ENCODE measurements around the gene NPAS3. TPM values are rescaled to one million over a fixed set of nuclear protein-coding genes. Genes with fewer than 3 reads are reported as not detected.
A peak's percentile ranks its signal among the peaks of the same experiment; 100 is the strongest.

NPAS3 gene
- total RNA-seq, 1 donor from 2014 or later: 6.1 TPM

- peaks cover 22% of the 10 kb centered on the region for H3K4me1 Mint-ChIP-seq (ENCODE audit: low read depth)
Measured at GRCh38 chr14:33810308-33810707, 871.6 kb downstream of the NPAS3 start.

DNA sequence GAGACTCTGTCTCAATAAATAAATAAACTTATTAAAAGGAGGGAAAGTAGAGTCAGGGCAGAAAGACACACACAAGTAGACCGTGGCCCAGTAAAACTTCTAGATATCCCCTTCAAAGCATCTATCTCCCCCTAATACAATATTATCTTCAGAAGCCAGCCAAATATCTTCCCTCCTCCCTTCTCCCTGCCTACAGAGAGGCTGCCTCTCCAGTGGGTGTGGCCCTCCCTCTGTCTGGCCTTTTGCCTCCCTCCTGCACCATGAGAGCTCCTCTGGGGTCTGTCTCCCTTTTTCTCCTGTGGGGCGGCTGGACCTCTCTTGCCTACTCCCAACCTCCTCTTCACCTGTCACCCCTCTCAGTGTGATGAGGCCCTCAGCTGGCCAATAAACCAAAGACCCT is 873.0 kb downstream of the NPAS3 start:
- peaks cover 22% of the 10 kb centered on the region for H3K4me1 Mint-ChIP-seq (ENCODE audit: low read depth)
- no peak overlapping the region for H3K27ac Mint-ChIP-seq
- no peaks in the 10 kb centered on the region for H3K36me3 Mint-ChIP-seq (ENCODE audit: insufficient read depth)
- TF ChIP-seq CTCF (IDR thresholded peaks at IDR 0.05; ENCODE audit: unreplicated experiment): no peak
- H3K27me3 Mint-ChIP-seq: peaks cover 7% of the 10 kb centered on the region
- H3K9me3 Mint-ChIP-seq (ENCODE audit: low read depth): no peaks in the 10 kb centered on the region
- DNase-seq (ENCODE audit: low spot score, unreplicated experiment): no peak
- no peak overlapping the region for H3K4me3 Mint-ChIP-seq (ENCODE audit: low read depth)

More at GRCh38 chr14:33810308-33810707, 871.6 kb downstream of the NPAS3 start:
- TF ChIP-seq CTCF (IDR thresholded peaks at IDR 0.05; ENCODE audit: unreplicated experiment): no peak
- Mint-ChIP-seq H3K27ac (peak overlapping the region; percentile 56), H3K9me3 (ENCODE audit: low read depth) (no peaks in the 10 kb centered on the region), H3K27me3 (peaks cover 7% of the 10 kb centered on the region), H3K4me3 (ENCODE audit: low read depth) (no peak overlapping the region), H3K36me3 (ENCODE audit: insufficient read depth) (no peaks in the 10 kb centered on the region)
- no peak for DNase-seq (ENCODE audit: low spot score, unreplicated experiment)

DNA sequence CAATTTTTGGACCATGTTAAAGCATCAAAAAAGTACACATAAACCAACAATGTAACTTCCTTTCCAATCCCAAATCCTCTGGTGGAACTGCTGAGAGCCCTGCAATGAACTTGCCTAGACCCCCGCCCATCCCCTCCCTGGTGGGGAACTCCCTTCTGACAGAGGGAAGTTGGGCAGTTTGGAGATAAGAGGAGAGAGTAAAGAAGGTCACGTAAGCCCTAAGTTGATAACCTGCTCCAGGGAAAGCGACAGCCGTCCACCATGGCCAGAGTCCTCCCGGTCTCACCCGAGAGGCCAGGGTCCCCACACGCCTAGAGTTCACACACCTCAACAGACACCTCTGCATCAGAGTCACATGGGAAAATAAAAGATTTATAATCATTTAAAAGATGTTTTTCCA is 873.5 kb downstream of the NPAS3 start:
- H3K4me1 Mint-ChIP-seq (ENCODE audit: low read depth): peaks cover 22% of the 10 kb centered on the region
- H3K27me3 Mint-ChIP-seq: peaks cover 7% of the 10 kb centered on the region
- no peak for DNase-seq (ENCODE audit: low spot score, unreplicated experiment)
- no peaks in the 10 kb centered on the region for H3K9me3 Mint-ChIP-seq (ENCODE audit: low read depth)
- TF ChIP-seq CTCF (IDR thresholded peaks at IDR 0.05; ENCODE audit: unreplicated experiment): no peak
- H3K4me3 Mint-ChIP-seq (ENCODE audit: low read depth): no peak overlapping the region
- H3K36me3 Mint-ChIP-seq (ENCODE audit: insufficient read depth): no peaks in the 10 kb centered on the region
- no peak overlapping the region for H3K27ac Mint-ChIP-seq

DNA sequence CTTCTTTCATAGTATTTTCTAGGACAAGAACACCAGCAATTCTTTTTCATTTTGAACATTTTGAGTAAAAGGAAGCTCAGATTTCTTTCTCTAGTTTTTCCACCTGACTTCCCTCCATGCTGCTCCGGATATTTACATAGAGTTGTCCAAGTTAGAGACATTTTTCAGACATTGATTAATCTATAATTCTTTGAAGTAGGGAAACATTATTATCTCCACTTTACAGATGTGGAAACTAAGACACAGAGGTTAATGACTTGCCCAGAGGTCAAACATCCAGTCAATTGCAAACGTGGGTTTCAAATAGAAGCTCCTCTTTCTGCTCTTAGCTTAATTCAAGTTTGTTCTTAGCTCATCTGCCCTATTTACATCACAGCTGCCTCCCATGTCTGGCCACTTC is 873.9 kb downstream of the NPAS3 start:
- Mint-ChIP-seq H3K36me3 (ENCODE audit: insufficient read depth) (no peaks in the 10 kb centered on the region), H3K9me3 (ENCODE audit: low read depth) (no peaks in the 10 kb centered on the region), H3K27me3 (peaks cover 7% of the 10 kb centered on the region), H3K4me1 (ENCODE audit: low read depth) (peaks cover 22% of the 10 kb centered on the region), H3K27ac (no peak overlapping the region), H3K4me3 (ENCODE audit: low read depth) (peak overlapping the region; percentile 23)
- no peak for DNase-seq (ENCODE audit: low spot score, unreplicated experiment)
- TF ChIP-seq CTCF (IDR thresholded peaks at IDR 0.05; ENCODE audit: unreplicated experiment): no peak

GRCh38 chr14:33814010-33814409 is 875.3 kb downstream of the NPAS3 start:
- peaks cover 7% of the 10 kb centered on the region for H3K27me3 Mint-ChIP-seq
- no peaks in the 10 kb centered on the region for H3K36me3 Mint-ChIP-seq (ENCODE audit: insufficient read depth)
- DNase-seq (ENCODE audit: low spot score, unreplicated experiment): no peak
- H3K4me1 Mint-ChIP-seq (ENCODE audit: low read depth): peaks cover 22% of the 10 kb centered on the region
- no peak overlapping the region for H3K27ac Mint-ChIP-seq
- TF ChIP-seq CTCF (IDR thresholded peaks at IDR 0.05; ENCODE audit: unreplicated experiment): no peak
- H3K4me3 Mint-ChIP-seq (ENCODE audit: low read depth): no peak overlapping the region
- H3K9me3 Mint-ChIP-seq (ENCODE audit: low read depth): no peaks in the 10 kb centered on the region

Measured in progenitor cell of endocrine pancreas (in vitro differentiated cells).